GM19023 (cell line): ENCODE data around the gene ANTXRL.
"Not testable (repeated sequence)": the region's sequence is repeated elsewhere in the genome, so short reads cannot be mapped to it uniquely, and the experiment has no call there.

ENCODE experiments used
- ATAC-seq: cut with Tn5 transposase; IDR thresholded peaks from one replicate; pipeline ENCODE4 v1.9.1; 2021; ENCODE audit warnings: mild to moderate bottlenecking, moderate library complexity; ENCODE audit not compliant: unreplicated experiment

Gene ANTXRL

DNA sequence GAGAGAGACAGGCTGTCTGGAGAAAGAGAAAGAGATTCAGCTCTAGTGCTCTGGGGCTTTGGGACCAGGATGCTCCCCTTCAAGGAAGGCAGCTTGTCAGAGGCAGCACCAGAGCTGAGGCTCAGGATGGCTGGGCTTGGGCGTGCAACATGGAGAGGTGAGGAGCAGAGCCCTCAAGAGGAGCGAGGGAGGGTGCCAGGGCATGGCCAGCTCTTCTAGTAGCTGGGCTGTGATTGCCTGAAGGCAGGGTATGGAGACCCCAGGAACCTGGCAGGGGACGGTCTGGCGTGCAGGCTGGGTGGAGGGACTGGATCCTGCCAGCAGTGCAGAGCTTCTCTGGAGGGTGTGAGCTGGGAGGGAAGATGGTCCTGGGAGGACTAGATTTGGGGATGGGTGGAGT, 40.2 kb downstream of the ANTXRL start:
- ATAC-seq, result no peak

DNA sequence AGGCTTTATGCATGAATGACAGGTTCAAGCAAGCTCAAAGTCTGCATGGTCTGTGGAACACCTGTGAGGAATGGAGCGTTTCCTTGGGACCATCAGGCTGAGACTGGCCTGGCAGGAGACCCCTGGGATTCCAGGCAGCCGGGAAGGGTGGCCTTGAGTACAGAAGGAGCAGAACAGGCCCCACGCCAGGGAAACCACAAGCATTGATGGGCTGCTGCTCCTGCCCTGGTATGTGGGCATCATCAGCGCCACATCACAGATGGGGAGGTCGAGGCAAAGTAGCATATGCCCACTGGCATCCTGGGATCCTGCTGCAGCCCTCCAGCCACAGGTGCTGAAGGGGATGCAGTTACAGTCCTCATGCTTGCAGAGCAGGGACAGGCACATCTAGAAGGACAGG, 40.9 kb downstream of the ANTXRL start:
- no peak for ATAC-seq

DNA sequence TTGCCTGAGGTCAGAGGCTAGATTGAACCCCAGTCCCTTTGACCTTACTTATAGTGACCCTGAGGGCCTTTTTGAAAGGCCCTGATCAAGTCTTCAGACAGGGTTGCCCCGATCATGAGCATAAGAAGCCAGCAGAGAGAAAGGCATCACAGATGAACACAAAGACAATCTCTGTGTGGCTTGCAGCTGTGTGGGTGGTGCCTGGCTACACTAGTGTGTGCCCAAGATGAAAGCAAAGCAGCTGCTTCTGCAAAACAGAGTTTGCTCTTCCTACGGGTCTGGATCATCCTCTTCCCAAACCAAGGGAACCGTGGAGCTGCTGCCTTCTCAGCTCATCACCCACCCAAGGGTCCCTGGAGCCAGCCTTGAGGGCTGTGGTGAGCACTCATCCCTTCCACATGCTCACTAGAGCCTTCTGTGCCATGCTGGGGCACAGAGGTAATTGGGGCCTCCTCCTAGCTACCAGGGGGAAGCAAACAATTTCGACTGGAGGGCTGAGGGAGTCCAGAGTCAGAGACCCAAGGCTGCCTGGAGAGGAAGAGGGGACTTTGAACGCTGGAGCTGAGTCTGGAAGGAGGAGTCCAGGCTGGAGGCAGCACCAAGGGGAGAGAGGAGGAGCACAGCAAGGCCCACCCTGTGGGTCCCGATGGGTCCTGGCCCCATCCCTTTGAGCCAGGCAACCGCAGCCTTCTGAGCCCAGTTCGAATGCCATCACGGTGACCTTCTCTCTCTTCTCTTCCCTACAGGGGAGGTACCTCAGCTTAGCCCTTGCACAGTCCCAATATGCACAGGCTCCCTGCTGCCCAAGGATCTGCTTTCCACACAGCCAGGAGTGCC, 42.3 kb downstream of the ANTXRL start:
- no peak for ATAC-seq

- no peak for ATAC-seq
These were observed 42.9 kb downstream of the ANTXRL start for GRCh38 chr10:46329690-46330016.

GRCh38 chr10:46330894-46331293, 44.1 kb downstream of the ANTXRL start:
- no peak for ATAC-seq

- not testable (repeated sequence) for ATAC-seq
These were observed 78.7 kb downstream of the ANTXRL start for GRCh38 chr10:46365484-46365883.

- not testable (repeated sequence) for ATAC-seq
These were observed 80.4 kb downstream of the ANTXRL start for GRCh38 chr10:46367209-46367608.

GRCh38 chr10:46367666-46368240, 81.0 kb downstream of the ANTXRL start:
- ATAC-seq, result not testable (repeated sequence)

DNA sequence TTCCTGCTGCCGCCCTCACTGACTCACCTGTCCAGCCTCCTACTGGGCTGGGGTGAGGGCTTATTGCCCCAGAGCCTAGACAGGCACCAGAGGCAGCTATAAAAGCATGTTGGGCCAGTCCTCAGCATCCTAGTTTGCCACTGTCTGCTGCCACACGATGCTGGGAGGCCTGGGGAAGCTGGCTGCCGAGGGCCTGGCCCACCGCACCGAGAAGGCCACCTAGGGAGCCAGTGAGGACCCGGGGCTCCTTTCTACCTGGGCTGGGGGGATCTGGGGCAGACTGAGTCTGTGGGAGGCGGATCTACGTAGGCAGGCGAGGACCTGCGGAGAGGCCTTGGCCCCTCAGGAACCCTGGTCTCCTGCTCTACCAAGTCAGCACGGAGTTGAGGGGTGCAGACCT, 82.2 kb downstream of the ANTXRL start:
- ATAC-seq, result not testable (repeated sequence)

DNA sequence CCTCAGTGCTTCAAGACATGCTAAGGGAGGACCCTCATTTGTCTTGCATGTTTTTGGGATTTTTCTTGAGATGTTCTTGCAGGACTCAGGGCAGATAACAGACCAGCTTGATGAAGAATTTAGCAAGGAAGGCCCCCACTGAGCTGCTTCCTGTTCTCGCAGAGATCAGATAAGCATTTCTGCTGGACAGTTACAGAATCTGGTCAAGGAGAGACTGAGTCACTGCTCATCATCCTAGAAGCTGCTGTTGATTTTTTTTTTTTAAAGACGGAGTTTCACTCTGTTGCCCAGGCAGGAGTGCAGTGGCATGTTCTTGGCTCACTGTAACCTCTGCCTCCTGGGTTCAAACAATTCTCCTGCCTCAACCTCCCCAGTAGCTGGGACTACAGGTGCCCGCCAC, 87.6 kb downstream of the ANTXRL start:
- ATAC-seq, result not testable (repeated sequence)

- not testable (repeated sequence) for ATAC-seq
These were observed 88.6 kb downstream of the ANTXRL start, which contains the start of gene ANXA8L1 for GRCh38 chr10:46375406-46375805. Gene ANXA8L1 (plus strand): TSS chr10:46375776. CDS start chr10:46375852, 76 bp downstream.

DNA sequence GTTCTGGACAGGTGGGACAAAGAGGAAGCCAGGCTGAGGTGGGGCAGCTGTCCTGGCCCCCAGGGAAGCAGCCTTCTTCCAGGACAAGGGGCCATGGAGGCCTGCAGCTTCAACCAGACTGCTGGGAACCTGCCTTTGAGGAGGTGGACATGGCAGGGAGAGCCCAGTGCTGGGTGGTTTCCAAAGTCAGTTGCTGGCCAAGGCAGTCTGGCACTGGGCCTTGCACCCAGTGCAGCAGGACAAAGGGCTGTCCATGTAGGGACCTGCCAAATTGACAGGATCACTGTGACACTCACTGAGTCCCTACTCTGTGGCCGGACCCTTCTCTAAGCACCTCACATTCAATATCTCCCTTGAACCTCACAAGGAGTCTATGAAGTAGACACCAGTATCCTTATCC, 90.2 kb downstream of the ANTXRL start:
- ATAC-seq, result not testable (repeated sequence)

- not testable (repeated sequence) for ATAC-seq
These were observed 90.9 kb downstream of the ANTXRL start for GRCh38 chr10:46377651-46378050.

DNA sequence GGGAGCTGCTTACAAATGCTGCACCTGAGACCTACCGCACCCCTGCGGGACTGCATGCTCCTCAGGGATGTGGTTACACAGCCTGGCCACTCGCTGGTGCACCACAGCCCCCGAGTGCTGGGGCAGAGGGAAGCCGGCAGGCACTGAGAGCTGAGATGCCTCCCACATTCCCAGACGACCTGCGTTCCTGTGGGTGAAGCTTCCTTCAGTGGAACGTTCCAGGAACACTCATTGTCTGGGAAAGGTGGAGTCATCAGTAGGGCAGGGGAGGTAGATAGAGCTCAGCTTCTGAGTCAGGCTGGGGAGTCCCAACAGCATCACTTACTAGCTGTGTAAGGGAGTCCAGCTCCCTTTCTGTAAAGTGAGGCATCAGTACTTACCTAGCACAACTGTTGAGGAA, 91.3 kb downstream of the ANTXRL start:
- not testable (repeated sequence) for ATAC-seq

DNA sequence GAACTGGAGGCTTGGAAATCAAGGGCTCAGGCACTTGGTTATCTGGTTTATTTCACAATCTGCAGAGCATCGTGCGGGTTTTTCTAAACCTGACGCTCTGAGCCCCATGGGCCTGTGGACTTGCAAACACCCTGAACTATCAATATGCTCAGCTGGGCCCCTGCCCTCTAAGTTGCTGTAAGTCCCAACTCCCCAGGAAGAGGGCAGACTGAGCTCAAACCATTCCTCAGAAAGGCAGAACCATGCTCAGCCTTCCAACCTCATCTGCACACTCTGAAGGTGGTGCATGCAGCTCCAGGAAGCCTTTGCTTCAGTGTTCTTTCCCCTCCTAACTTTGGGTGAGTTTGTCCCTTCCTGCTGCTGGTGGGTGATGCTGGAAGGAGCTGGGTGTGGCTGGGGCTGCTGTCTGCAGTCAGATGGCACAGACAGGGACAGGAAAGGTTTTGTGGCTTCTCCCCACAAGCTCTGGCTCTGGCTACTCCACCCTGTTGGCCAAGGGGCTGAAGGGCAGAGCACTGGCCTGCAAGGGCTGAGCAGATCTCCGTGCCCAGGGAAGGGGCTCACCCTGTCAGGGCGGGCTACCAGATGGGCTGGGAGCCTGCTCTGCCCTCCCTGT, 92.5 kb downstream of the ANTXRL start:
- not testable (repeated sequence) for ATAC-seq
